K562 (cell line): ENCODE results near the gene CRADD. TPM values are rescaled to one million over a fixed set of nuclear protein-coding genes. Genes with fewer than 3 reads are reported as not detected.
A peak's percentile ranks its signal among the peaks of the same experiment; 100 is the strongest.

Experiments used
- ATAC-seq: fragments of 200-7000 bp; cut with Tn5 transposase; 3 replicates; pipeline ENCODE4 v1.9.1; 2020; ENCODE audit warnings: moderate library complexity
- BruUV-seq: library from RNA; stranded (reverse); fragments of 400-500 nt; replicated peaks from 2 replicates; lab custom pipeline; 2021; lab: Mats Ljungman, UMichigan
- CTCF ChIA-PET: fragments of 300-600 bp; formaldehyde crosslinking; extraction: SDS; loops from one replicate; lab custom pipeline; 2021; ENCODE audit warnings: low intra/inter-chr PET ratio; lab: Yijun Ruan, JAX
- POLR2A ChIA-PET: fragments of 300-600, 350-650 bp; sonication (Branson Sonifier 250); formaldehyde crosslinking; extraction: SDS; loops from one replicate; lab custom pipeline; 2021; ENCODE audit warnings: antibody characterized with exemption, inconsistent platforms; lab: Yijun Ruan, JAX
- DNase-seq, 4 experiments: peaks; one replicate each; pipeline versions ENCODE4 v3.0.0 to v3.0.0-alpha.2; 2011 to 2018; ENCODE audit warnings: low spot score in 3 of 4, mixed read lengths in 3 of 4; ENCODE audit errors: extremely low read depth in 1 of 4
- FAIRE-seq: peaks from 2 replicates; lab custom pipeline; 2011; peaks lifted over from hg19 to GRCh38; lab: Jason Lieb, UNC
- H2AFZ ChIP-seq: 2 replicates; pipeline ENCODE4 v1.6.0; 2011; ENCODE audit warnings: low read depth, low read length, control low read depth, inconsistent platforms
- H3K27ac ChIP-seq: fragments of 200-600 bp; 3 replicates; pipeline ENCODE4 v1.8.0; 2011; ENCODE audit warnings: low read depth, mild to moderate bottlenecking, control low read depth, inconsistent platforms, low read length, moderate library complexity, mixed read lengths; ENCODE audit errors: extremely low read depth
- H3K27me3 ChIP-seq, 2 experiments: fragments of 300-600 bp in 1 of 2; 2 replicates in 1 of 2; 3 replicates in 1 of 2; pipeline versions ENCODE4 v1.6.0 to v1.8.0; 2011; ENCODE audit warnings: inconsistent platforms in 2 of 2, low read length in 2 of 2, mild to moderate bottlenecking in 1 of 2, mixed read lengths in 1 of 2, moderate library complexity in 1 of 2; ENCODE audit not compliant: control insufficient read depth in 2 of 2, insufficient read depth in 2 of 2
- H3K36me3 ChIP-seq: fragments of 300-600 bp; 3 replicates; pipeline ENCODE4 v1.8.0; 2011; ENCODE audit warnings: mild to moderate bottlenecking, low read length, inconsistent platforms; ENCODE audit not compliant: control insufficient read depth, insufficient read depth
- H3K4me1 ChIP-seq, 2 experiments: fragments of 200-600 bp in 1 of 2; replicated peaks in 1 of 2; 2 replicates in 1 of 2; 3 replicates in 1 of 2; pipeline versions ENCODE4 v1.5.1 to v1.8.0; 2011; ENCODE audit warnings: inconsistent platforms in 2 of 2, low read length in 2 of 2, mild to moderate bottlenecking in 1 of 2, mixed read lengths in 1 of 2, moderate library complexity in 1 of 2; ENCODE audit not compliant: control insufficient read depth in 2 of 2, insufficient read depth in 2 of 2
- H3K4me2 ChIP-seq: 2 replicates; pipeline ENCODE4 v1.6.1; 2011; ENCODE audit warnings: low read length, control low read depth, inconsistent platforms, mixed read lengths; ENCODE audit not compliant: insufficient read depth
- H3K4me3 ChIP-seq: fragments of 200-600 bp; sonication (generic), shearing (Covaris generic); 2 replicates; pipeline ENCODE4 v1.5.1; 2016; ENCODE audit warnings: control low read depth, inconsistent platforms
- H3K79me2 ChIP-seq: fragments of 200-600 bp; 3 replicates; pipeline ENCODE4 v1.8.0; 2011; ENCODE audit warnings: low read length, inconsistent platforms; ENCODE audit not compliant: control insufficient read depth, insufficient read depth
- H3K9ac ChIP-seq, 2 experiments: 2 replicates each; pipeline versions ENCODE4 v1.6.0 to v1.6.1; 2011; ENCODE audit warnings: low read depth in 2 of 2, low read length in 2 of 2, control low read depth in 1 of 2, inconsistent platforms in 1 of 2, mild to moderate bottlenecking in 1 of 2, mixed read lengths in 1 of 2; ENCODE audit not compliant: insufficient read depth in 1 of 2
- H3K9me1 ChIP-seq: one replicate; pipeline ENCODE4 v1.6.0; 2011; ENCODE audit warnings: inconsistent platforms, mild to moderate bottlenecking, low read length, moderate library complexity; ENCODE audit not compliant: control insufficient read depth, insufficient read depth
- H3K9me3 ChIP-seq: replicated peaks from 2 replicates; pipeline ENCODE4 v1.5.1; 2011; ENCODE audit warnings: low read depth, low read length, inconsistent platforms; ENCODE audit not compliant: control insufficient read depth, insufficient read depth
- H4K20me1 ChIP-seq: replicated peaks from 2 replicates; pipeline ENCODE4 v1.6.1; 2011; ENCODE audit warnings: low read length, inconsistent platforms, mixed read lengths; ENCODE audit not compliant: control insufficient read depth, insufficient read depth
- EGR1 ChIP-seq: fragments of 450-650 bp; conservative IDR thresholded peaks from 2 replicates; pipeline ENCODE4 v1.6.1; 2017; ENCODE audit warnings: mild to moderate bottlenecking
- ERF ChIP-seq: fragments of 450-650 bp; formaldehyde crosslinking; IDR thresholded peaks from 2 replicates; pipeline ENCODE4 v1.4.0; 2020; ENCODE audit warnings: mild to moderate bottlenecking, mixed read lengths
- GATAD2B ChIP-seq: fragments of 450-650 bp; IDR thresholded peaks from 2 replicates; pipeline ENCODE4 v1.6.1; 2017; ENCODE audit warnings: mild to moderate bottlenecking, borderline replicate concordance
- HDAC3 ChIP-seq: fragments of 450-650 bp; IDR thresholded peaks from 2 replicates; pipeline ENCODE4 v1.6.1; 2018; ENCODE audit warnings: borderline replicate concordance, mild to moderate bottlenecking, moderate library complexity; ENCODE audit not compliant: partially characterized antibody
- HMGN3 ChIP-seq: IDR thresholded peaks from 2 replicates; pipeline ENCODE4 v1.6.1; 2011; ENCODE audit warnings: borderline replicate concordance, low read depth, mild to moderate bottlenecking, mixed read lengths, low read length; ENCODE audit not compliant: insufficient read length; ENCODE audit errors: extremely low read depth
- NCOA2 ChIP-seq, 2 experiments: fragments of 450-650 bp; IDR thresholded peaks; 2 replicates each; pipeline ENCODE4 v1.6.1; 2018; ENCODE audit warnings: mild to moderate bottlenecking in 2 of 2, moderate library complexity in 1 of 2; ENCODE audit not compliant: partially characterized antibody in 2 of 2
- POLR2H ChIP-seq: IDR thresholded peaks from 2 replicates; pipeline ENCODE4 v1.6.1; 2016; ENCODE audit warnings: missing genetic modification characterization, low read depth, mild to moderate bottlenecking, control low read depth, missing compliant biosample characterization, moderate library complexity
- PTTG1 ChIP-seq: fragments of 450-650 bp; IDR thresholded peaks from 2 replicates; pipeline ENCODE4 v1.6.1; 2016; ENCODE audit warnings: low read depth, mild to moderate bottlenecking, missing genetic modification characterization, missing compliant biosample characterization
- RBM34 ChIP-seq: fragments of 200-400 bp; formaldehyde crosslinking; IDR thresholded peaks from 2 replicates; pipeline ENCODE4 v1.6.1; 2018; ENCODE audit warnings: low read length, borderline replicate concordance; ENCODE audit not compliant: insufficient read depth
- SMAD1 ChIP-seq: fragments of 150-350 bp; IDR thresholded peaks from 2 replicates; pipeline ENCODE4 v1.6.1; 2014; ENCODE audit warnings: low read length, low read depth; ENCODE audit not compliant: partially characterized antibody
- SMARCE1 ChIP-seq: fragments of 450-650 bp; IDR thresholded peaks from 2 replicates; pipeline ENCODE4 v1.7.1; 2016; ENCODE audit warnings: mild to moderate bottlenecking
- TEAD2 ChIP-seq: fragments of 450-650 bp; IDR thresholded peaks from 2 replicates; pipeline ENCODE4 v1.6.1; 2016; ENCODE audit warnings: missing genetic modification characterization, control low read depth, missing compliant biosample characterization
- ZBTB17 ChIP-seq: fragments of 450-650 bp; formaldehyde crosslinking; IDR thresholded peaks from 2 replicates; pipeline ENCODE4 v1.4.0; 2020; ENCODE audit warnings: mild to moderate bottlenecking
- ZBTB34 ChIP-seq: fragments of 250-450 bp; sonication (Bioruptor Pico); IDR thresholded peaks from 2 replicates; pipeline ENCODE4 v1.8.0; 2021; ENCODE audit warnings: mild to moderate bottlenecking, moderate library complexity
- ZNF12 ChIP-seq: sonication (generic); formaldehyde crosslinking; IDR thresholded peaks from 2 replicates; pipeline ENCODE4 v1.4.0; 2020; ENCODE audit warnings: mild to moderate bottlenecking, missing genetic modification reagents
- WGBS: fragments of 100-300 bp; shearing (Covaris generic); methylation state at CpG from one replicate; pipeline ENCODE4 v1.1.6; 2016; ENCODE audit warnings: low coverage, mixed read lengths; ENCODE audit not compliant: insufficient coverage; ENCODE audit errors: missing lambda C conversion rate; 5-methylcytosine and 5-hydroxymethylcytosine counted together
- in situ Hi-C: fragments of 300-500 bp; cut with MboI; formaldehyde crosslinking; loops from 4 replicates; pipeline ENCODE4 v1.15.0; 2018; ENCODE audit warnings: inconsistent platforms, mixed read lengths
- intact Hi-C: fragments of 100-400 bp; cut with micrococcal nuclease; formaldehyde crosslinking; loops from 2 replicates; pipeline ENCODE4 v1.14.2; 2022
- polyA plus RNA-seq, 8 experiments: library from polyadenylated mRNA; depleted of rRNA in 4 of 8; stranded (reverse) in 5 of 8; unstranded in 3 of 8; fragments of >200 nt; fragmentation: Nextera tagmentation in 2 of 8; fragmentation: Illumina TruSeq in 1 of 8; extraction: Ambion mirVana in 2 of 8; extraction: Trizol in 1 of 8; gene quantifications; 2 replicates each; pipeline versions ENCODE4 v1.2.1 to v1.2.3, GENCODE V29; 2011 to 2014; ENCODE audit warnings: inconsistent platforms in 1 of 8, missing spikeins in 1 of 8
- total RNA-seq, 7 experiments: library from RNA; depleted of rRNA in 6 of 7; stranded (reverse); fragments of >200 nt in 6 of 7; fragmentation: Illumina TruSeq in 2 of 7; extraction: Trizol in 2 of 7; gene quantifications; 2 replicates each; pipeline versions ENCODE4 v1.2.1 to v1.2.3, GENCODE V29; 2011 to 2021; ENCODE audit warnings: low replicate concordance in 1 of 7

Gene CRADD
- total and polyA plus RNA-seq, 9 of the 15 experiments (the other 6 are each of a cell fraction or from before 2014, with no cell fraction given): 20.5 to 41.1 (median 25.9) TPM

- TF ChIP-seq EGR1 (0 out of 2 replicates have a peak, but pooled peaks have one; percentile 8), ZBTB17 (CRISPR knock-in tag) (no peak), HMGN3 (no peak), RBM34 (no peak), SMARCE1 (no peak), PTTG1 (tag) (no peak), NCOA2 (IDR thresholded peaks at IDR 0.05; ENCODE audit: partially characterized antibody in 2 of 2) (no peak), ZNF12 (CRISPR knock-in tag) (0 out of 2 replicates have a peak, but pooled peaks have one; percentile 15), ZBTB34 (CRISPR knock-in tag) (no peak)
Observed at GRCh38 chr12:93679308-93679925, 2.2 kb downstream of the CRADD start (continued).

DNA sequence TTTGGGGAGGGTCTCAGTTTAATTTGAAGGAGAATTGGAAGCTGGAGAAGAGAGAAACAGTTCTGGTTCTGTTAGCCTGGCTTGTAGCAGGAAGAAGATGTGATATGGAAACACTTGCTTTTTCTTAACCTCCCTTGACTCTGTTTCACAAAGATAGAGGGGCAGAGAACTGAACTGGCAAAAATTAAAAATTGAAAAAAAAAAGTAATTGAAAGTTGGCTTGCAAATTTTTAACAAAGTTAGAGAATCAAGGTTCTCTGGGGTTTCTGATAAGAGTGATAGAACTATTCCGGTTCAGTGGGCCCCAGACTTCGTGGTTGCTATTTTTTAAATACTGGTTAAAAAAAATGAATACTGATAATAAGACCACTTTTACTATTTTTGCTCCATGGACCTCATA is 2.8 kb downstream of the CRADD start:
- TF ChIP-seq SMAD1 (no peak), GATAD2B (0 out of 2 replicates have a peak, but pooled peaks have one; percentile 10), TEAD2 (tag) (0 out of 2 replicates have a peak, but pooled peaks have one; percentile 0), POLR2H (tag) (0 out of 2 replicates have a peak, but pooled peaks have one; percentile 11), HDAC3 (no peak), ERF (CRISPR knock-in tag) (no peak)
- H3K9me3 ChIP-seq: no peaks in the 10 kb centered on the region
- in situ Hi-C loops (no loop called here), intact Hi-C loops (no loop called here)
- H4K20me1 ChIP-seq: no peaks in the 10 kb centered on the region
- FAIRE-seq: no peak
- no TSS peak for BruUV-seq
- peaks cover 73% of the 10 kb centered on the region for H3K79me2 ChIP-seq
- peak overlapping the region in 1 of 2 experiments; percentile 56; a peak in 2 of 4 replicates for H3K9ac ChIP-seq
- H3K36me3 ChIP-seq: peaks cover 8% of the 10 kb centered on the region; the same call in 2 of the 3 replicates
- POLR2A ChIA-PET: interaction anchor here (0.5 to 1.7 kb wide), 4 partner anchors 16 to 1363 kb away, joined by 3 to 4 read pairs (median 3); no protein-coding TSS in a partner anchor
- peaks cover 20 to 45% of the 10 kb centered on the region in 2 experiments for H3K4me1 ChIP-seq
- H3K4me3 ChIP-seq: peak overlapping the region; percentile 2; the same call in 1 of the 2 replicates
- peak overlapping the region; percentile 94 for H3K4me2 ChIP-seq
- no peaks in the 10 kb centered on the region for H3K27me3 ChIP-seq
- CTCF ChIA-PET: no interaction called here
- no peak for DNase-seq
- WGBS: 3% methylated on average over 2 of the region's 2 CpGs
- no peaks in the 10 kb centered on the region for H3K9me1 ChIP-seq
- peak overlapping the region; percentile 58 for H2AFZ ChIP-seq
- peak overlapping the region; percentile 35; the same call in 2 of the 3 replicates for H3K27ac ChIP-seq
- no peak for ATAC-seq
